Eye (tissue), 1 donor: Measurements from ENCODE around the gene AFF3.

Source experiments
- DNase-seq: peaks from one replicate; pipeline ENCODE4 v3.0.0-alpha.2; 2015

The AFF3 gene

GRCh38 chr2:99811544-99811943 is 330.8 kb downstream of the AFF3 start:
- DNase-seq, result no peak

GRCh38 chr2:99810225-99810624 is 332.2 kb downstream of the AFF3 start:
- DNase-seq, result no peak

GRCh38 chr2:99809259-99809900 is 333.0 kb downstream of the AFF3 start:
- DNase-seq, result no peak

GRCh38 chr2:99808361-99809200 is 333.8 kb downstream of the AFF3 start:
- peak; percentile 62 for DNase-seq

GRCh38 chr2:99806758-99807157 is 335.6 kb downstream of the AFF3 start:
- no peak for DNase-seq

GRCh38 chr2:99805930-99806476 is 336.4 kb downstream of the AFF3 start:
- DNase-seq, result peak; percentile 30

GRCh38 chr2:99803846-99804245 is 338.5 kb downstream of the AFF3 start:
- no peak for DNase-seq

GRCh38 chr2:99802734-99803133 is 339.7 kb downstream of the AFF3 start:
- no peak for DNase-seq

GRCh38 chr2:99801327-99801901 is 341.0 kb downstream of the AFF3 start:
- DNase-seq, result no peak

GRCh38 chr2:99797475-99797874 is 344.9 kb downstream of the AFF3 start:
- no peak for DNase-seq

- DNase-seq, result no peak
Observed at GRCh38 chr2:99794414-99794813, 348.0 kb downstream of the AFF3 start.

GRCh38 chr2:99793022-99793421 is 349.4 kb downstream of the AFF3 start:
- no peak for DNase-seq

- no peak for DNase-seq
Observed at GRCh38 chr2:99789849-99790248, 352.5 kb downstream of the AFF3 start.

GRCh38 chr2:99787769-99788382 is 354.5 kb downstream of the AFF3 start:
- DNase-seq, result no peak

GRCh38 chr2:99786636-99787390 is 355.6 kb downstream of the AFF3 start:
- no peak for DNase-seq

- DNase-seq, result no peak
Observed at GRCh38 chr2:99784946-99785345, 357.4 kb downstream of the AFF3 start.

- no peak for DNase-seq
Observed at GRCh38 chr2:99784282-99784681, 358.1 kb downstream of the AFF3 start.

- no peak for DNase-seq
Observed at GRCh38 chr2:99780276-99780675, 362.1 kb downstream of the AFF3 start.

GRCh38 chr2:99779276-99779675 is 363.1 kb downstream of the AFF3 start:
- no peak for DNase-seq

GRCh38 chr2:99777656-99778290 is 364.6 kb downstream of the AFF3 start:
- no peak for DNase-seq

- no peak for DNase-seq
Observed at GRCh38 chr2:99776906-99777646, 365.3 kb downstream of the AFF3 start.
